Dedifferentiated amniotic fluid mesenchymal stem cell (primary cell): ENCODE data around the gene ASPDH.
"Not testable (repeated sequence)": the region's sequence is repeated elsewhere in the genome, so short reads cannot be mapped to it uniquely, and the experiment has no call there.

Experiments used
- DNase-seq: peaks from one replicate; pipeline ENCODE4 v3.0.0-alpha.2; 2016; ENCODE audit errors: extremely low spot score

Gene ASPDH

DNA sequence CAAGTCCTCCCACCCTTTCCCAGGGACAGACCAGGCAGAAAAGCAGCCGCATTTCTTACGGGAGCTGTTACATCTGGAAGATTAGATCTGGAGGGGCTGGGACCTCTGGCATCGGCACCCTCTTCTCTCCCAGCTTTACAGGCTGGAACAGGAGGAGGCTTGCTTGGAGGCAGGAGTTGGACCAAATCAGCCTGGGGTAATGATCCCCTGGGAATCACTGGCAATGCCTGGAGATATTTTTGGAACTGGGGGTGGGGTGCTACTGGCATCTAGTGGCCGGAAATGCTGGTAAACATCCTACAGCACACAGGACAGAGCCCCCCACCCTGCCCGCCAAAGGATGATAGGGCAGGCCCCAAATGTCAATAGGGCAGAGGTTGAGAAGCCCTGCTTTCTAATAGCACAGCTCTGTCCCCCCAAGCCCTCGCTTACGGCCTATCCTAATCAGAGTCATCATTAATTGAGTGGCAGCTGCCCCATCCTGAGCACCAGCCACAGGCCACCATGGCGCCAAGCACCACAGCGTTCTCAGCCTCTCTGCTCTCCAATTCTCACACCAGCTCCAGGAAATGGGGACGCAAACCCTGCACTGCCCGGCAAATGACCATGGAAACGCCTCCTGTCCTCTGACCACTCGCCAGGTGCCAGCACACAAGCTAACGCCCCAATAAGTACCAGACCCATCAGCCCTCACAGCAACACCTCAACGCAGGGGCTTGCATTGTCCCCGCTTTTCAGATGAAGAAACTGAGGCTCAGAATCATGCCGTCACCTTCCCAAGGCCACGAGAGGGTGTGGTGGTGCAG, 33.9 kb upstream of the ASPDH start:
- no peak for DNase-seq

DNA sequence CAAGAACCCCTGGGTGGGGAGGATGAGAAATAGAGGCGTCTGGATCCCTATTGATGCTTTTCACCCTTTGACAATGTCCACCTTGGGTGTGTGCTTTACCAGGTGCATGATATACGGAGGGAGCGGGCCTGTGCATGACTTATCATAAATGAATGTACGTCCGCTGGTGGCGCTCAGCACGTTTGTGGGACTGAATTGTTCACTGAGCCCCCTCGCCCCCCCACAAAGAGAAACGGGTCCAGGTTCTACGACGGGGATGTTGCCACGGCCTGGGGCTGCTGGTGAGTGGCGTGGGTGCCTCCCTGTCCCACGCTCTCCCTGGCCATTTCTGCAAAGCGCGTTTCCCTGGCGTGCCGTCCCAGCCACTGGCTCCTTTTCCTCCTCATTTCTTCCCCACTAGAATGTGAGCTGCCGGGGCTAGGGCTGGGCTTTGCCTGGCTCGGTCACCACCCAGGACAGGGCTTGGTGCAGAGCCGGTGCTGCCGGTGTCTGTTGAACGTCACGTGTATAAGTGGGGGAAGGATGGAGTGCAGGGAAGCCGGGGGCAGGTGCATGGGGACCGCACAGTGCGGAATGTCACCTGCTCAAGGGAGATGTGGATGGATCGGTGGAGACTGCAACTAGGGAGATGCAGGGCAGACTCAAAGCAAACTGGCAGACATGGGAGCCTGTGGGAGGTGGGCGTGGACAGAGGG, 33.0 kb upstream of the ASPDH start:
- DNase-seq, result no peak

- no peak for DNase-seq
Observed at GRCh38 chr19:50542943-50543342, 29.2 kb upstream of the ASPDH start.

GRCh38 chr19:50537769-50538230, 24.1 kb upstream of the ASPDH start:
- peak; percentile 79 for DNase-seq

- DNase-seq, result no peak
Observed at GRCh38 chr19:50537306-50537685, 23.6 kb upstream of the ASPDH start.

DNA sequence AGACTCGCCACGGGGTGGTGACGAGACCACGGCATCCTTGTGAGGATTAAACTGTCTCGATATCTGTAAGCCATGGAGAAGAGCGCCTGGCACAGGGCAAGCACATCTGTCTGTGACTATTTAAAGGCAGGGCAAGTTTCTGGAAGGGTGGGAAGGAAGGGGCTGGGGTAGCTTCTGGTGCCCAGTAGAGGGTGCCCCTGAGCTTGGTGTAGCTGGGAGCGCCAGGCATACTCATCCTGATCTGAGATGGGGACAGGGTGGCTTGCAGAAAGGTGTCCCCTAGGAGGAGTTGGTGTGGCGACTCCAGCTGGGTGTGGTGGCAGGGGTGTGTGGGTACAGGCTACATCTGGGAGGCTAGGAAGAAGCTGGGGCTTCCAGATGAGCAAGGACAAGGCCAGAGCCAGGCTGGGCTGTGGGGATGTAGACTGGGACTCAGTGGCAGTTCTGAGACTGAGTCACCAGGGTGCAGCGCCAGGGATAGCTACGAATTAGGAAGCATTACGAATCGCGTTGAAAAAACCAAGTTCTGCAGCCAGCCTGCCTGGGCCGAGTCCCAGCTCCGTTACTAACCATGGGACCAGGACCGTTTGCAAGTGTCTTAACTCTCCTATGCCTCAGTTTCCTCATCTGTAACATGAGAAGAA, 23.1 kb upstream of the ASPDH start:
- DNase-seq, result no peak

DNA sequence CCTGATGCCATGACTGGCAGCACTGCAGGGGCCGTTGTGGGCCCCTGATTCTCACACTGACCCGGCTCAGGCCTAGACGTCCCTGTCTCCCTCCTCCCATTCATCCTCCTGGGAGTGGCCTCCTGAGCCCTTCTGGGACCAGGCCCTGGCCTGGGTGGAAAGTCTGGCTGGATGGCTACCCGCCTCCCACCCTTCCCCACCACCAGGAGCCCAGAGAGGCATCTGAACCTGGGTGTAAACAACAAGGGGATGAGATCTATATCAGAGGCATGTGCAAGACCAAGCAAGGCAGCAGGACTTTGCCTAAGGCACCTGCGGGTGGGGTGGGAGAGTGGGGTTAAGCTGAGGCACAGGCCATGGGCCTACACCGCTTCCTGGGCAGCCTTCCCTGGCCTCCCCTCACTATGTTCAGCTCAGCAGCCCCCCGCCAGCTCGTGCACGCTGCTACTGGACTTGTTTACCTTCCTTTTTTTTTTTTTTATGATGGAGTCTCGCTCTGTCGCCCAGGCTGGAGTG, 22.0 kb upstream of the ASPDH start:
- DNase-seq, result no peak

DNA sequence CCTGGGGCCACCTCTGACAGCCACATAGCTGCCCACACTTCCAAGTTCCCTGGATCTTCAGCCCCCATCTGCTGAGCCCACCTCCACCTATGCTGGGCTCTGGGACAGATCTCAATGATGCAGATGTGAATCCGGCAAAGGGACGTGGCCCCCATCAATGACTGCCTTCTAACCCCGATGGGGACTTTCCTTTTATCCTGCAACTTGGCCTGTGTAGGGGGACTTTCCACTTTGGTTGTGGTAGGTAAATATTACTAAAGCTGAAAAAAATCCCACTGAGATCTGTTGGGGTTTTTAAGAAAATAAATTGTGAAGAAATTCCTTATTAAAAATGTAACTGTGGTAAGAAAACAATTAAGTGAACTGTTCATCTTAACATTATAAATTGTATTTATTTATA, 20.8 kb upstream of the ASPDH start:
- DNase-seq, result no peak

DNA sequence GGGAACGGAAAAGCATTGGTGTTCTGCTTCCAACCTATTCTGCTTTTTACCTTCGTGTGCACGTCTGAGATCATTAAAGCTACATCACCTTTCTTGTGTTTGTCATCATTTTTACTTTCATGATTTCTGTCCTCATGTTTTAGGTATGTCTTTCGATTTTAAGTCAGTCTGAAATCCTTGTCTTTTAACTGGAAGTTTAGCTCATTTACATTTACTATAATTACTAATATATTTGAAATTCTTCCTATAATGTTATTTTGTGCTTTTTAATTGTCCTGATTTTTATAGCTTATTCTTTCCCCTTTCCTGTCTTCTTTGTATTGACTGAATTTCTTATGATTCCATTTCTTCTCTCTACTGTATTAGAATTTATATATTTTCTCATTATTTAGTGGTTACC, 19.2 kb upstream of the ASPDH start:
- DNase-seq, result no peak

DNA sequence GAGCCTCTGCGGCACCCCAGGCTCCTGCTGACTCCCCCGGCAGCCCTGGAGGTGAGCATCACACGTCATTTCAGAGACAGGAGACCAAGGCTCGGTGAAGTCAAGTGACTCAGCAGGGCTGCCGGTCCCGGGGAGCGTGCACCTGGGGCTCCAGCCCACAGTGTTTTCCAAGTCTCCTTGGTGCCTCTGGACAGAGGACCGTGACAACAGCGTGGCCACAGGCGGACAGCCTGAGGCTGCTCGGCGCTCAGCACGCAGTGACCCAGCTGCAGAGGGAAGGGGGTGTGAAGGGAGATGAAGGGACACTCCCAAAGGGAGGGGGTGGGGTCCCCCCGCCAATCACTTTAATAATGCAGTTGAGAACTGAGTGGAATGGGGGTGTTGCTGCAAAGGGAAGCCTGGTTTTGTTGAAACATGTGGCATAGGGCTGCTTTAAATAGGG, 17.5 kb upstream of the ASPDH start:
- DNase-seq, result no peak

DNA sequence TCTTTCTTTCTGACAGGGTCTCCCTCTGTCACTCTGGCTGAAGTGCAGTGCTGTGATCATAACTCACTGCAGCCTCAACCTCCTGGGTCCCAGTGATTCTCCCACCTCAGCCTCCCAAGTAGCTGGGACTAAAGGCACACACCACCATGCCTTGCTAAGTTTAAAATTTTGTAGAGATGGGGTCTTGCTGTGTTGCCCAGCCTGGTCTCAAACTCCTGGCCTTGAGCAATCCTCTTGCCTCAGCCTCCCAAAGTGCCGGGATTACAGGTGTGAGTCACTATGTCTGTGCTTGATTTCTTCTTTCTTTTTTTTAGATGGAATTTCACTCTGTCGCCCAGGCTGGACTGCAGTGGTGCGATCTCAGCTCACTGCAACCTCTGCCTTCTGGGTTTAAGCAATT, 14.3 kb upstream of the ASPDH start:
- DNase-seq, result not testable (repeated sequence)

DNA sequence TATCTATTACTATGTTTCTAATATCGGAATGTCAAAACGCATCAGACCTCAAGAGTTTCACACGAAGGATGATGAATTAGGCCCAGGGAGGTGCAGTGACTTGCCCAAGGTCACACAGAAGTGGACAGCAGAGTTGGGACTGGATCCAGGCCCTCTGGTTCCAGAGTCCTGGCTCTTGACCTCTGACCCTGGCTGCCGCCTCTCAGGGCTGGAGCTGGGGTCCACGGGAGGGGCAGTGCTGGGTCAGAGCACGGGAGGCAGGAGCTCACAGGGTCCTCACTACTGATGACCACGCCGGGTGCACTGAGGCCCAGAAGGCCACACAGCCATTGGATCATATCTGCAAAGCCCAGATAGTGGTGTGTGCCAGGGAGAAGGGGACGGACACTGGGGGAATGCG, 9.2 kb upstream of the ASPDH start:
- DNase-seq, result no peak

GRCh38 chr19:50520822-50521465, 7.2 kb upstream of the ASPDH start:
- DNase-seq, result no peak

DNA sequence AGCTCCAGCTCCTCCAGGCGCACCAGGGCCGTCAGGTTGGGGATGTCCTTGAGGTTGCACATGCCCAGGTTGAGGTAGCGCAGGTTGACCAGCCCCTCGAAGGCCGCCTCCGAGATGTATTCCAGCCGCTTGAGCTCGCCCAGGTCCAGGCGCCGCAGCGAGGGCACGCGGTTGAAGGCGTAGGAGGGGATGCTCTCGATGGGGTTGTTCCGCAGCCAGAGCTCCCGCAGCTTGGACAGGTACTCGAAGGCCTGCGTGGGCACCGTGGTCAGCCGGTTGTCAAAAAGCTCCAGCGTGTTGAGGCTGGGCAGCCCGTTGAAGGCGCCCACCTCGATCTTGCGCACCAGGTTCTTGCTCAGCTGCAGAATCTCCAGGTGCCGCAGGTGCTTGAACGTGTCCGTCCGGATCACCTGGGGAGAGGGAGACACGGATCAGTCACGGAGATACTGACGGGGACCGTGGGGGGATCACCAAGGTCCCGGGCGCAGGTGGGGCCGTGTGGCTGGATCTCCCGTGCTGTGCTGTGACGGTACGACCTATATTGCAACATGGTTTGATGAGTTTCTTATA, 5.4 kb upstream of the ASPDH start:
- DNase-seq, result no peak

GRCh38 chr19:50518091-50519005, 4.6 kb upstream of the ASPDH start:
- no peak for DNase-seq

DNA sequence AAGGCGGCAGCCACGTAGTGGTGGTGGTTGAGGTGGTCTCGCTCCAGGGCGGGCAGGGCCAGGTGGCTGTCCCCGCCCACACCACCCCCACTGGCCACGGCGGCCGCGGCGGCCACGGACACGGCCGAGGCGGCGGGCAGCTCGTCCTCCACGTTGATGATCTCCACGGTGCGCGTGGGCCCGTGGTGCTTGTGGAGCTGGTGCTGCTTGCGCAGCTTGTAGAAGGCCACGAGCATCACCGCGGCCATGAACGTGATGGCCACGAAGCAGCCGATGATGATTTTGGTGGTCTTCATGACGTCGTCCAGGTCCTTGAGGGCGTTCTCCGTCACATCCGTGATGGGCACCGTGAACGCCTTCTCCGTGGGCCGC, 4.0 kb upstream of the ASPDH start:
- DNase-seq, result no peak

DNA sequence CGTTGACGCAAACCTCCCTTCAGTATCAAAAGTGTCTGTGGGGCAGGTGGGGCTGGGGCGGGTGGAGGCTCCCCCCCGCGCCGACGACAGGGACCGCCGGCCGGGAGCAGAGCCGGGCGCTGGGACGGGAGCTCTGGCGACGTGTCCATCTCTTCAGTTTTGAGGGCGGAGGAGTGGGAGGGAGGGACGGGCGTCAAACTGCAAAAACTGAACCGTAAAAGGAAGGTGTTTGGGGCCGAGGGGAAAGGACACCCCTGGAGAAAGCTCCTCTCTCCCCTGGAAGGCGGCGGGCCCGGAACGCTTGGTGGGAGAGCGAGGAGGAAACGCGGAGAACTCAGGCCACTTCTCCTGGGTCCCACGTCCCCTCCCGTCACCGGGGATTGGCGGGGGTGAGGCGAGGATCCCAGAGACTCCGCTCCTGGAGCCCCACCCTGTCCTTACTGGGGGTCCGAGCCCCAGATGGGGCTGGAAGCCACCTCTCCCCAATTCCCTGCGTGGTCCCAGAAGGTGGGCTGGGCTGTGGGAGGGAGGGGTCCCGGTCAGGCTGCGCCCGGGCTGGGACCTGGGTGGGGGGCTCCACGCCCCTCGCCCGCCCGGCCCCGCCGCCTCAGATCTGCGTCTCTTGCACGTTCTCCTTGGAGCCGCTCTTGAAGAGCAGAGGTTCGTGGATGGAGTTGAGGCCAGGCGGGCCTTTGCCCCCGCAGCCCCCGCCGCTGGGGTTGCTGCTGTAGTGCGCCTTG, 3.4 kb upstream of the ASPDH start:
- no peak for DNase-seq

DNA sequence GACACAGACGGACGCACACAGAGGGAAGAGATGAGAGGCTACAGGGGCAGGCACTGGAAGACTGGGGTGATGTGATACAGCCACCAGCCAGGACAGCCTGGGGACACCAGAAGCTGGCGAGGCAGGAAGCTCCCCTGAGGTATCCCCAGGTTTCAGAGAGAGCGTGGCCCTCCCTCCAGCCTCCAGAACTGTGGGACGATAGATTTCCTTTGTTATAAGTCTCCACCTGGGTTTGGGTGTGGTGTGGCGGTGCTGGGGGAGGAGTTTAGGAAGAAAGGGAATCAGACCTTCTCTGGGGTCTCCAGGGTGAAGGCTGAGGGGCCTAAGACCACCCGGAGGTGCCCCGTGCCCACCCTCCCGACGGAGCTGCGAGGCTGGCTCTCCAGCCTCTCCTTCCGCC, 2.7 kb upstream of the ASPDH start:
- no peak for DNase-seq

- DNase-seq, result no peak
Observed at GRCh38 chr19:50515168-50515561, 1.5 kb upstream of the ASPDH start.
